Gastroesophageal sphincter (tissue), 4 donors: ENCODE data around the gene MAGEF1. TPM values are rescaled to one million over a fixed set of nuclear protein-coding genes. Genes with fewer than 3 reads are reported as not detected.

Experiments
- ATAC-seq: fragments of 150-250 bp; one replicate; pipeline ENCODE4 v1.9.1; 2016; ENCODE audit warnings: mild to moderate bottlenecking, moderate library complexity
- H3K27ac ChIP-seq, 4 donors: fragments of 200-600 bp; sonication (generic) in 3 of 4; 1 replicate in 3 of 4; 2 replicates in 1 of 4; pipeline ENCODE4 v1.5.1; 2016 to 2019
- H3K27me3 ChIP-seq: fragments of 200-600 bp; sonication (generic); one replicate; pipeline ENCODE4 v1.5.1; 2019
- H3K36me3 ChIP-seq, 2 donors: fragments of 200-600 bp; sonication (generic); one replicate each; pipeline ENCODE4 v1.5.1; 2019; ENCODE audit warnings: control low read depth in 1 of 2
- H3K4me1 ChIP-seq, 3 donors: fragments of 200-600 bp; sonication (generic); 1 replicate in 2 of 3; 2 replicates in 1 of 3; pipeline ENCODE4 v1.5.1; 2016 to 2019; ENCODE audit warnings: control low read depth in 2 of 3
- H3K4me3 ChIP-seq, 2 donors: fragments of 200-600 bp; sonication (generic); one replicate each; pipeline ENCODE4 v1.5.1; 2019; ENCODE audit warnings: mild to moderate bottlenecking in 1 of 2, moderate library complexity in 1 of 2
- H3K9me3 ChIP-seq, 3 donors: fragments of 200-600 bp; sonication (generic); one replicate each; pipeline ENCODE4 v1.5.1; 2017 to 2019; ENCODE audit warnings: control low read depth in 2 of 3
- CTCF ChIP-seq, 4 experiments: fragments of 200-600 bp in 2 of 4; fragments of 450-650 bp in 2 of 4; sonication (generic) in 1 of 4; IDR thresholded peaks; one replicate each; pipeline ENCODE4 v1.5.1; 2017 to 2019; ENCODE audit warnings: antibody characterized with exemption in 4 of 4, mild to moderate bottlenecking in 2 of 4, moderate library complexity in 2 of 4
- EP300 ChIP-seq: sonication (generic); formaldehyde crosslinking; IDR thresholded peaks from one replicate; pipeline ENCODE4 v1.6.1; 2017; ENCODE audit warnings: antibody characterized with exemption, mild to moderate bottlenecking
- POLR2A ChIP-seq, 2 donors: fragments of 450-650 bp; IDR thresholded peaks; one replicate each; pipeline ENCODE4 v1.6.1; 2017; ENCODE audit warnings: antibody characterized with exemption in 2 of 2, mild to moderate bottlenecking in 2 of 2, moderate library complexity in 1 of 2
- POLR2AphosphoS5 ChIP-seq: sonication (generic); formaldehyde crosslinking; IDR thresholded peaks from one replicate; pipeline ENCODE4 v1.6.1; 2017; ENCODE audit warnings: antibody characterized with exemption
- WGBS, 2 donors: methylation state at CpG; one replicate each; pipeline ENCODE4 v1.1.5; 2018; ENCODE audit warnings: low coverage in 1 of 2; 5-methylcytosine and 5-hydroxymethylcytosine counted together
- total RNA-seq, 4 donors: library from RNA; depleted of rRNA; stranded (reverse); fragments of >200 nt; gene quantifications; one replicate each; pipeline ENCODE4 v1.1.0, GENCODE V29; 2016

Gene MAGEF1
- total RNA-seq, 4 donors from 2014 or later, result 36.9 to 47.8 (median 41.9) TPM

GRCh38 chr3:184680385-184681345 is 31.2 kb downstream of the MAGEF1 start:
- H3K4me3 ChIP-seq, result no peak overlapping the region
- no peaks in the 10 kb centered on the region for H3K36me3 ChIP-seq
- TF ChIP-seq EP300 (no peak), POLR2A (IDR thresholded peaks at IDR 0.05) (no peak), CTCF (IDR thresholded peaks at IDR 0.05) (no peak), POLR2AphosphoS5 (no peak)
- ATAC-seq, result no peak
- peak overlapping the region in 1 of 4 donors; percentile 33 for H3K27ac ChIP-seq
- 36 to 68% methylated on average over 1 to 2 of the region's 10 CpGs for WGBS, 2 donors
- H3K9me3 ChIP-seq, result no peaks in the 10 kb centered on the region
- H3K4me1 ChIP-seq, result peaks cover 0 to 32% (median 8%) of the 10 kb centered on the region in 3 donors
- H3K27me3 ChIP-seq, result no peaks in the 10 kb centered on the region

GRCh38 chr3:184679056-184679816 is 32.6 kb downstream of the MAGEF1 start:
- no peaks in the 10 kb centered on the region for H3K9me3 ChIP-seq
- H3K4me3 ChIP-seq, result no peak overlapping the region
- no peak for ATAC-seq
- 50 to 57% methylated on average over 4 to 8 of the region's 24 CpGs for WGBS, 2 donors
- no peak for TF ChIP-seq CTCF (IDR thresholded peaks at IDR 0.05)
- no peak for TF ChIP-seq POLR2A (IDR thresholded peaks at IDR 0.05)
- TF ChIP-seq POLR2AphosphoS5, result no peak
- TF ChIP-seq EP300, result no peak
- no peaks in the 10 kb centered on the region for H3K36me3 ChIP-seq
- H3K27me3 ChIP-seq, result no peaks in the 10 kb centered on the region
- H3K27ac ChIP-seq, result peak overlapping the region in 2 of 4 donors; percentile 35 to 42
- H3K4me1 ChIP-seq, result peaks cover 0 to 32% (median 8%) of the 10 kb centered on the region in 3 donors

- 31% methylated on average over 7 of the region's 16 CpGs; no CpG with 5 or more reads in 1 of the 2 donors for WGBS, 2 donors
- Histone ChIP-seq H3K4me3 (no peak overlapping the region), H3K27me3 (no peaks in the 10 kb centered on the region), H3K4me1 (peaks cover 0 to 32% (median 8%) of the 10 kb centered on the region in 3 donors), H3K36me3 (no peaks in the 10 kb centered on the region), H3K27ac (peak overlapping the region in 2 of 4 donors; percentile 35 to 42), H3K9me3 (no peaks in the 10 kb centered on the region)
- TF ChIP-seq EP300 (no peak), POLR2A (IDR thresholded peaks at IDR 0.05) (no peak), CTCF (IDR thresholded peaks at IDR 0.05) (no peak), POLR2AphosphoS5 (no peak)
- peak; percentile 11 for ATAC-seq
Observed at GRCh38 chr3:184678317-184679055, 33.4 kb downstream of the MAGEF1 start.

GRCh38 chr3:184677344-184678316 is 34.2 kb downstream of the MAGEF1 start:
- H3K36me3 ChIP-seq, result no peaks in the 10 kb centered on the region
- TF ChIP-seq EP300, result no peak
- no peak for TF ChIP-seq POLR2A (IDR thresholded peaks at IDR 0.05)
- no peak for TF ChIP-seq POLR2AphosphoS5
- no peak overlapping the region for H3K27ac ChIP-seq
- no peak overlapping the region for H3K4me3 ChIP-seq
- H3K9me3 ChIP-seq, result no peaks in the 10 kb centered on the region
- ATAC-seq, result no peak
- no peaks in the 10 kb centered on the region for H3K27me3 ChIP-seq
- H3K4me1 ChIP-seq, result peaks cover 0 to 32% (median 8%) of the 10 kb centered on the region in 3 donors
- 26 to 80% methylated on average over 4 to 5 of the region's 17 CpGs for WGBS, 2 donors
